ENCODE measurements around the gene RAD9A. TPM values are rescaled to one million over a fixed set of nuclear protein-coding genes. Genes with fewer than 3 reads are reported as not detected.

Gene RAD9A
- total RNA-seq, 2 experiments from 2014 or later = 28.8 to 30.0 TPM

GRCh38 chr11:67352546-67353316, 39.1 kb upstream of the RAD9A start:
- H3K27me3 Mint-ChIP-seq = no peaks in the 10 kb centered on the region

GRCh38 chr11:67353317-67354074, 38.3 kb upstream of the RAD9A start, which contains the start of gene POLD4:
POLD4 (minus strand) TSS chr11:67353546; CDS start chr11:67353399, 147 bp downstream.
- H3K4me3 Mint-ChIP-seq = peak within 1 kb of the TSS; percentile 95
- intact Hi-C loops (cut with DNase I, micrococcal nuclease) = loop anchor here (1.0 to 10.0 kb wide), 18 partner anchors 37 to 454 kb away; partner anchors contain the start of genes NUDT8 (in 2 of the 2), AIP (in 1 of the 2), ANKRD13D (in 1 of the 2) and GSTP1 (in 1 of the 2)
- ATAC-seq (peak; percentile 91), DNase-seq (peak; percentile 98)
- POLR2A ChIA-PET = interaction anchor here (0.7 to 0.9 kb wide), 2 partner anchors 38 to 114 kb away, joined by 3 read pairs; partner anchors contain the start of gene RAD9A
- peak within 1 kb of the TSS; percentile 99 for H3K27ac Mint-ChIP-seq
- CTCF ChIA-PET = interaction anchor here (0.6 to 12.6 kb wide), 17 partner anchors 8 to 676 kb away, joined by 3 to 445 read pairs (median 5); partner anchors contain the start of genes CLCF1, PITPNM1, PPP1CA and RAD9A
- H3K4me1 Mint-ChIP-seq = peaks cover 49% of the 10 kb centered on the region
- no peaks in the 10 kb centered on the region for H3K36me3 Mint-ChIP-seq (ENCODE audit: low read depth)
- no peaks in the 10 kb centered on the region for H3K27me3 Mint-ChIP-seq
- no peaks in the 10 kb centered on the region for H3K9me3 Mint-ChIP-seq (ENCODE audit: low read depth)

More at GRCh38 chr11:67352546-67353316, 39.1 kb upstream of the RAD9A start:
- peaks cover 54% of the 10 kb centered on the region for H3K4me1 Mint-ChIP-seq
- H3K27ac Mint-ChIP-seq = peak overlapping the region; percentile 99
- CTCF ChIA-PET = interaction anchor here (0.6 to 12.6 kb wide), 15 partner anchors 11 to 675 kb away, joined by 3 to 445 read pairs (median 5); partner anchors contain the start of genes CLCF1, PPP1CA, RAD9A and RBM4B
- H3K36me3 Mint-ChIP-seq (ENCODE audit: low read depth) = no peaks in the 10 kb centered on the region
- POLR2A ChIA-PET = interaction anchor here (0.7 to 0.9 kb wide), 2 partner anchors 39 to 113 kb away, joined by 3 read pairs; partner anchors contain the start of gene RAD9A
- ATAC-seq = peak; percentile 34
- intact Hi-C loops (cut with DNase I, micrococcal nuclease) = loop anchor here (1.0 to 10.0 kb wide), 18 partner anchors 36 to 455 kb away; partner anchors contain the start of genes NUDT8 (in 2 of the 2), AIP (in 1 of the 2), ANKRD13D (in 1 of the 2) and GSTP1 (in 1 of the 2)
- no peaks in the 10 kb centered on the region for H3K9me3 Mint-ChIP-seq (ENCODE audit: low read depth)
- H3K4me3 Mint-ChIP-seq = peak overlapping the region; percentile 95
- DNase-seq = no peak

DNA sequence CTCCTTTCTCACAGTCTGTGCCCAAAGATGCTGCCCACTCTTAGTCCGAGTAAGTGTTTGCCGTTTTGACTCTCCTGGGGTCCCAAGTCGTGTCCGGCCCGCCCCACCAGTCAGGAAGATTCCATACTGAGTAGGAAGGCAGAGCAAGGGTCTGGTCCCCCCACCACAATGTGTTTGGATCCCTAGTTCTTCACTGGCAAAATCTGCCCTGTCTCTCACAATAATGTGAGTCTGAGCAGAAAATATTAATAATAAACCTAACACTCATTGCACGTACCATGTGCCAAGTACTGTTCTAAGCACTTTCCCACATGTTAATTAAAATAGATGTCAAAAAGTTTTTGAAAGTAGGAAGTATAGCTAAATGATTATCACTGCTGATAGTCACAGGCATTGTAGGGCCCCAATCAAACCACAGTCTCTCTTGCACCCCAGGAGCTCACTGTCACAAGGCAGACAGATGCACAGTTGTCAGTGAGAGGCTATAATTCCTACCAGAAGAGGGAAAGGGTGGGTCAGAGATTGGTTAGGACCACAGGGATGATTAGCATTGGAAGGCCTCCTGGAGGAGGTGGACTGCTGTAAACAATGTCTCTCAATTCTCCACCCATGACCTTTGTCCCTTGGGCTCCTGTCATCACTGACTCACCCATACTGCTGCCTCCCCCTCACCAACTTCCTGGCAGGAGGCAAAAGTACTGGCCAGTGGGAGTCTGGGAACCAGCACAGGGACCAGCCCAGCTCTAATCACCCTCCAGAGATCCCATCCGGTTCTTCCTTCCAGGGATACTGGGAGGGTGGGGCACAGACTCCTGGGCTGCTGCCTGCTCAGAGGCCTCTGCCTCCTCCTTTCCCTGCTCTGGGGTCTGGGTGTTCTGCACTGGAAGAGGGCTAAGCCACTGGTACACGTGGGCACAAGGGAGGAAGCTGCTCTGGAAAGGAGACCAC, 37.4 kb upstream of the RAD9A start:
- Mint-ChIP-seq H3K4me1 (peaks cover 41% of the 10 kb centered on the region), H3K27me3 (no peaks in the 10 kb centered on the region), H3K4me3 (peak overlapping the region; percentile 95), H3K36me3 (ENCODE audit: low read depth) (no peaks in the 10 kb centered on the region), H3K9me3 (ENCODE audit: low read depth) (no peaks in the 10 kb centered on the region), H3K27ac (peak overlapping the region; percentile 95)
- DNase-seq (peak; percentile 58), ATAC-seq (no peak)
- intact Hi-C loops (cut with DNase I, micrococcal nuclease) = loop anchor here in 1 of 2 experiments (5.0 to 10.0 kb wide), 3 partner anchors 228 to 453 kb away; partner anchors contain the start of gene GSTP1
- ChIA-PET CTCF (interaction anchor here (0.6 to 12.6 kb wide), 10 partner anchors 8 to 1171 kb away, joined by 3 to 445 read pairs (median 8); partner anchors contain the start of genes CLCF1, PITPNM1 and RAD9A), POLR2A (interaction anchor here (0.5 kb wide), 1 partner anchor 87 kb away, joined by 3 read pairs; no protein-coding TSS in a partner anchor)

GRCh38 chr11:67355023-67355793, 36.6 kb upstream of the RAD9A start:
- ATAC-seq (no peak), DNase-seq (no peak)
- peak overlapping the region; percentile 95 for H3K27ac Mint-ChIP-seq
- no peaks in the 10 kb centered on the region for H3K9me3 Mint-ChIP-seq (ENCODE audit: low read depth)
- peaks cover 37% of the 10 kb centered on the region for H3K4me1 Mint-ChIP-seq
- H3K27me3 Mint-ChIP-seq = no peaks in the 10 kb centered on the region
- H3K36me3 Mint-ChIP-seq (ENCODE audit: low read depth) = no peaks in the 10 kb centered on the region
- peak overlapping the region; percentile 95 for H3K4me3 Mint-ChIP-seq
- POLR2A ChIA-PET = interaction anchor here (0.5 kb wide), 1 partner anchor 88 kb away, joined by 3 read pairs; no protein-coding TSS in a partner anchor
- CTCF ChIA-PET = interaction anchor here (0.6 to 12.6 kb wide), 10 partner anchors 9 to 1170 kb away, joined by 3 to 445 read pairs (median 6); partner anchors contain the start of genes CLCF1 and RAD9A
- intact Hi-C loops (cut with DNase I, micrococcal nuclease) = loop anchor here in 1 of 2 experiments (10.0 kb wide), 1 partner anchor 370 kb away; no protein-coding TSS in a partner anchor

GRCh38 chr11:67355794-67356386, 35.9 kb upstream of the RAD9A start:
- H3K4me1 Mint-ChIP-seq = peaks cover 37% of the 10 kb centered on the region
- H3K9me3 Mint-ChIP-seq (ENCODE audit: low read depth) = no peaks in the 10 kb centered on the region
- ChIA-PET CTCF (interaction anchor here (0.6 to 12.6 kb wide), 11 partner anchors 10 to 912 kb away, joined by 3 to 445 read pairs (median 4); partner anchors contain the start of genes AIP, CLCF1, PITPNM1 and RAD9A), POLR2A (no interaction called here)
- H3K4me3 Mint-ChIP-seq = no peak overlapping the region
- no peak for ATAC-seq
- H3K36me3 Mint-ChIP-seq (ENCODE audit: low read depth) = no peaks in the 10 kb centered on the region
- no peak overlapping the region for H3K27ac Mint-ChIP-seq
- intact Hi-C loops (cut with DNase I, micrococcal nuclease) = loop anchor here in 1 of 2 experiments (10.0 kb wide), 1 partner anchor 369 kb away; no protein-coding TSS in a partner anchor
- no peak for DNase-seq
- H3K27me3 Mint-ChIP-seq = no peaks in the 10 kb centered on the region

DNA sequence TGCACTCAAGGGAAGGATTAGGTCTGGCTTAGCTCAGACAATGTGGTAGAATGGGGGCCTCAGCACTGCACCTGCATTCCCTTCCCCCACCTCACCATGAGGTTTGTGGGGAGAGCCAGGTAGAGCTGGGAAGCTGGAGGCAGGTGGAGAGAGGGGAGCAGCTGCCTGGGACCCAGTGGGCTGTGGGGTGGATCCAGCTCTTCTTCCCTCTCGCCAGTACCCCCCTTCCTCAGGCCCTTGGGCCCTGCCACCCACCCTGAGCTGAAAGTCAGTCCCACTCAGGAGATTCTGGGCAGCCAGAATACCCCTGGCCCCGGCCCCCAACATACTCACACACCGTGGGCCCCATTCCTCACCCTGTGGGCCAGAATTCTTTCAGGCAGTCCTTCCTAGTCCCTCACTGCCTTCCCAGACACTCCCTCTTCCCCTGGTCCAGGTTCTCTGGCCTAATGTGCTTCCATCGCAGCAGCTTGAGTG, 35.4 kb upstream of the RAD9A start:
- intact Hi-C loops (cut with DNase I, micrococcal nuclease) = loop anchor here in 1 of 2 experiments (10.0 kb wide), 1 partner anchor 368 kb away; no protein-coding TSS in a partner anchor

DNA sequence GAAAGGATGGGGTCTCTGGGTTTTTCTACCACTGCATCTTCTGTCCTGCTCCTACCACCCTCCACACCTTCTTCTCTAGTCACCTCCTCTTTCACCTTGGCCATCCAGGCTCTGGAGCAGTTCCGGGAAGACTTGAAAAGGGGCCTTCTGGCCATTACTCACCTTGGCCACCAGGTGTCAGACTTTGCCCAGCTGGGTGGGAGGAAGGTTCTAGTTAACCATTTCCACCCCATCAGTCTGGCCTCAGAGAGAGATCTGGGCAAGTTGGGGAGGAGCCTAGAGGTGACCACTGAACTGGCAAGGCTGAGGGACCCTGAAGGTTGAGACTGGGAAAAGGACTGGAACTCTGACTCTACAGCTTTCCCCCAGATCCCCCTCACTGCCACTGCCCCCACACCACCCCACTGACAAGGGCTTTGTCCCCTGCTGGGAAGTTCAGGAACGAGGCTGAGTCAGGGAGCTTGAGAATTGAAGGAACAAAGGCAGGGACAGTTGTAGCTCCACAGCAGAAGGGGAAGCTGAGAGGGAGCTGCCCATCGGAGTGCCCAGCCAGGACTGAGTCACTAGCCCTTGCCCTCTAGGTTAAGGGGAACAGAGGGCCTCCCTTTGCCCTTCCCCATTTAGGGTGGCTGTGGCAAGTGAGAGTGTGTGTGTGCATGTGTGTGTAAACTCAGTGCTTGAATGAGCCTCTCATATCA, 34.8 kb upstream of the RAD9A start:
- DNase-seq (peak; percentile 81), ATAC-seq (peak; percentile 9)
- ChIA-PET CTCF (interaction anchor here (0.9 to 12.6 kb wide), 14 partner anchors 9 to 258 kb away, joined by 3 to 445 read pairs (median 4); partner anchors contain the start of genes AIP, CLCF1, PITPNM1 and RAD9A), POLR2A (no interaction called here)
- Mint-ChIP-seq H3K4me1 (peaks cover 27% of the 10 kb centered on the region), H3K27ac (peak overlapping the region; percentile 79), H3K27me3 (no peaks in the 10 kb centered on the region), H3K9me3 (ENCODE audit: low read depth) (no peaks in the 10 kb centered on the region), H3K36me3 (ENCODE audit: low read depth) (no peaks in the 10 kb centered on the region), H3K4me3 (peak overlapping the region; percentile 30)
- intact Hi-C loops (cut with DNase I, micrococcal nuclease) = loop anchor here (1.0 to 10.0 kb wide), 2 partner anchors 25 to 368 kb away; no protein-coding TSS in a partner anchor

More for the DNA sequence above, 35.4 kb upstream of the RAD9A start:
- Mint-ChIP-seq H3K9me3 (ENCODE audit: low read depth) (no peaks in the 10 kb centered on the region), H3K27me3 (no peaks in the 10 kb centered on the region), H3K4me1 (peaks cover 31% of the 10 kb centered on the region), H3K27ac (peak overlapping the region; percentile 79), H3K4me3 (peak overlapping the region; percentile 30), H3K36me3 (ENCODE audit: low read depth) (no peaks in the 10 kb centered on the region)
- no peak for ATAC-seq
- POLR2A ChIA-PET = no interaction called here
- CTCF ChIA-PET = interaction anchor here (0.6 to 12.6 kb wide), 15 partner anchors 9 to 912 kb away, joined by 3 to 445 read pairs (median 4); partner anchors contain the start of genes AIP, CLCF1, PITPNM1 and RAD9A
- no peak for DNase-seq

DNA sequence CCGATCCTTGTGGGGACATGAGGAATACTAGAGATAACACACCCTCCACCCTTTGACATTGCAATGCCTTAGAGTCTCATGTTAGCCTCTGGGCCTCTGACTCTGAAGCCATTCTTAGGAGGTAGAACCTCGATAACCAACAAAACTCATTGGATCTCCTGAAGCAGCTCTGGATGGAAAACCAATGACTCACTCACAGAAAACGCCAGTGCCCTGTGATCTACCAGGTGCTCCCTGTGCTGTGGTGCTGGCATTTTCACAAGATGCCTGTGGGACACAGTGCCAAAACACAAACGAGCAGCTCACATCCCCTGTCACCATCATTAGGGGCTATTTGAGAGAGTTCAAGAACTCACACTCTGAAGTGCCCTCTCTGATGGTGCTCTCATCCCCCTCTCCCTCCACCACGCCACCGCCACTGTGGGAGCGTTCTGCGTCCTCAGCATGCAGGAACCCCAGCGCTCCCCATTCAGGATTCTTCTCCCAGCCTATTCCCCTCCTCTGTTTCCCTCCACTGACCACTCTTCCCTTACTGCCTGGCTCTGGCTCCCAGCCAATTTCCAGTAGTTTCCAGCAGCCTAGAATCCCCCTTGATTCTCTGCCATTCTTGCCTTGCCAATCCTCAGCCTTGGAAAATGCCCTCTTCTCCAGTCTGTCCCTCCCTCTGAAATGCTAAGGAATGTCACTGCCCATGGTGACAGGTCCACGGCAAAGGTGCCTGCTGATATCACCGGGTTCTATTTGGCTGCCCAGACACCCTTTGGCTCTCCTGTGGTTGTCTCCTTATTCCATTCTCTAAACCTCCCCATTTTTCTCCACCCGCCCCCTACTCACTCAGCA, 33.7 kb upstream of the RAD9A start:
- DNase-seq = no peak
- intact Hi-C loops (cut with DNase I, micrococcal nuclease) = loop anchor here (1.0 to 10.0 kb wide), 2 partner anchors 24 to 367 kb away; no protein-coding TSS in a partner anchor
- ChIA-PET POLR2A (no interaction called here), CTCF (interaction anchor here (0.7 to 12.6 kb wide), 7 partner anchors 10 to 365 kb away, joined by 3 to 445 read pairs (median 4); partner anchors contain the start of genes CLCF1 and RAD9A)
- peaks cover 22% of the 10 kb centered on the region for H3K4me1 Mint-ChIP-seq
- no peak for ATAC-seq
- H3K36me3 Mint-ChIP-seq (ENCODE audit: low read depth) = no peaks in the 10 kb centered on the region
- no peaks in the 10 kb centered on the region for H3K9me3 Mint-ChIP-seq (ENCODE audit: low read depth)
- no peaks in the 10 kb centered on the region for H3K27me3 Mint-ChIP-seq
- no peak overlapping the region for H3K4me3 Mint-ChIP-seq
- H3K27ac Mint-ChIP-seq = no peak overlapping the region
